Measurements from ENCODE around the gene DIP2B. TPM values are rescaled to one million over a fixed set of nuclear protein-coding genes. Genes with fewer than 3 reads are reported as not detected.
"Not testable (repeated sequence)": the region's sequence is repeated elsewhere in the genome, so short reads cannot be mapped to it uniquely, and the experiment has no call there.

DIP2B gene
- 13.2 TPM for polyA plus RNA-seq (2013, experiment 1 of 2)
- polyA plus RNA-seq (2013, experiment 2 of 2), result 12.9 TPM

DNA sequence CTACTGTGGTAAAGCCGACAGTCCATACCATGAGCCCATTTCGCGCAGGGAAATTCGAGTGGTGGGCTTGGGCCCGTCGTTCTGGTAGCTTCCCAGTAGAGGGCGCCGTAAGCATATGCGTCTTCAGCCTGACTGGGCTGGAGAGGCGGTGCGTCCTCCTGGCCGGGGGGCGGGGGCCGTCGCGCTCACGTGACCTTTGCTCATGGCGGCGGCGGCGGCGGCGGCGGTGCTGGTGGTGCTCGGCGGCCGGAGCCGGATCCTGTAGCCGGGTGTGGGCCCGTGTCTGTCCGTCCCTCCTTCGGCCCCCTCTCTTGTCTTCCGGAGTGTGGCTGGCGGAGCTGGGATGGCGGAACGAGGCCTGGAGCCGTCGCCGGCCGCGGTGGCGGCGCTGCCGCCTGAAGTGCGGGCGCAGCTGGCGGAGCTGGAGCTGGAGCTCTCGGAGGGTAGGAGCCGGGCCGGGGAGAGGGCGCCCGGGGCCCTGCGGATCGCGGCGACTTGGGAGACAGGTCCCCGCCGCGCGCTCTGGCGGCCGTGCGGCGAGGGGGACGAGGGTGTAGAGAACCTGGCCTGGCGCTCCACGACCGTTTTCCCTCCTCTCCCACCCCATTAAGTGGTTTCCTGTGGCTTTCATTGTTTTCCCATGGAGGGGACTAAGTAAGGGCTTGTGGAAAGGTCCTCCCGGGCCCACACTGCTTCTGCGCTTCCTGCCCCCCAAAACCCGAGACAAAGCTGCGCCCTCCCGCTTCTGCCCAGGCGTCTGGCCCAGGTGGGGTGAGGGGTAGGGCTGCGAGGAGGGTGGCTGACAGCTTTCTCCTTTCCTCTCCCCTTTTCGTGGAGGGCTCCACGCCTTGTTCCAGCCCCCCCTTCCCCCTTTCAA is at the start of gene DIP2B:
Gene DIP2B (plus strand): TSS at position 188 of the 877 bp plus-strand sequence. CDS start 156 bp downstream, at position 344.
- Histone ChIP-seq H3K4me1 (ENCODE audit: insufficient read depth, low read length) (peaks cover 15% of the 10 kb centered on the region; the same call in 1 of the 2 replicates), H3K27me3 (ENCODE audit: insufficient read depth, low read length) (no peaks in the 10 kb centered on the region), H3K9ac (ENCODE audit: low read depth, low read length) (peak within 1 kb of the TSS; percentile 93), H3K9me3 (ENCODE audit: insufficient read depth, low read depth, low read length) (no peaks in the 10 kb centered on the region), H3K36me3 (ENCODE audit: insufficient read depth, low read length) (peaks cover 4% of the 10 kb centered on the region; the same call in 1 of the 2 replicates), H3K4me3 (ENCODE audit: low read length) (peak within 1 kb of the TSS; percentile 92), H3K27ac (ENCODE audit: low read depth, low read length) (peak within 1 kb of the TSS; percentile 84)
- under 1% methylated on average over 74 of the region's 77 CpGs for WGBS

GRCh38 chr12:50458606-50459005 is 46.2 kb upstream of the DIP2B start:
- no peaks in the 10 kb centered on the region for H3K4me1 ChIP-seq (ENCODE audit: insufficient read depth, low read length)
- H3K36me3 ChIP-seq (ENCODE audit: insufficient read depth, low read length), result peaks cover 75% of the 10 kb centered on the region
- no peak overlapping the region for H3K27ac ChIP-seq (ENCODE audit: low read depth, low read length)

DNA sequence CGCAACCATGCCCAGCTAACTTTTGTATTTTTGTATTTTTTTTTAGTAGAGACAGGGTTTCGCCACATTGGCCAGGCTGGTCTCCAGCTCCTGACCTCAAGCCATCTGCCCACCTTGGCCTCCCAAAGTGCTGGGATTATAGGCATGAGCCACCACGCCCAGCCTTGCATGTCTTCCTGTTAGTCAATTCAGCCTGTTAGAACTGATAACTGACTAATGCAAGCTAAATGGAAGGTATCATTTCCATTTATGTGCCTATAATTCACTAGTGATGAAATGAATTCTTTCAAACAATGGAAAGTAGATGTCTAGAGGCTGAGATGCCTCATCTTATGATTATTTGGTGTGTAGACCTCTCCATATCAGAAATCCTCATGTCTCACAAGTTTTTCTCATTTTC is 37.3 kb upstream of the DIP2B start:
- no peak overlapping the region for H3K9ac ChIP-seq (ENCODE audit: low read depth, low read length)
- peaks cover 84% of the 10 kb centered on the region for H3K36me3 ChIP-seq (ENCODE audit: insufficient read depth, low read length)
- H3K4me3 ChIP-seq (ENCODE audit: low read length), result no peak overlapping the region
- H3K9me3 ChIP-seq (ENCODE audit: insufficient read depth, low read depth, low read length), result no peaks in the 10 kb centered on the region
- H3K27ac ChIP-seq (ENCODE audit: low read depth, low read length), result no peak overlapping the region
- 93% methylated on average over 3 of the region's 3 CpGs for WGBS
- no peaks in the 10 kb centered on the region for H3K4me1 ChIP-seq (ENCODE audit: insufficient read depth, low read length)
- H3K27me3 ChIP-seq (ENCODE audit: insufficient read depth, low read length), result no peaks in the 10 kb centered on the region

More at GRCh38 chr12:50458606-50459005, 46.2 kb upstream of the DIP2B start:
- Histone ChIP-seq H3K9me3 (ENCODE audit: insufficient read depth, low read depth, low read length) (no peaks in the 10 kb centered on the region), H3K27me3 (ENCODE audit: insufficient read depth, low read length) (no peaks in the 10 kb centered on the region), H3K9ac (ENCODE audit: low read depth, low read length) (no peak overlapping the region), H3K4me3 (ENCODE audit: low read length) (no peak overlapping the region)

DNA sequence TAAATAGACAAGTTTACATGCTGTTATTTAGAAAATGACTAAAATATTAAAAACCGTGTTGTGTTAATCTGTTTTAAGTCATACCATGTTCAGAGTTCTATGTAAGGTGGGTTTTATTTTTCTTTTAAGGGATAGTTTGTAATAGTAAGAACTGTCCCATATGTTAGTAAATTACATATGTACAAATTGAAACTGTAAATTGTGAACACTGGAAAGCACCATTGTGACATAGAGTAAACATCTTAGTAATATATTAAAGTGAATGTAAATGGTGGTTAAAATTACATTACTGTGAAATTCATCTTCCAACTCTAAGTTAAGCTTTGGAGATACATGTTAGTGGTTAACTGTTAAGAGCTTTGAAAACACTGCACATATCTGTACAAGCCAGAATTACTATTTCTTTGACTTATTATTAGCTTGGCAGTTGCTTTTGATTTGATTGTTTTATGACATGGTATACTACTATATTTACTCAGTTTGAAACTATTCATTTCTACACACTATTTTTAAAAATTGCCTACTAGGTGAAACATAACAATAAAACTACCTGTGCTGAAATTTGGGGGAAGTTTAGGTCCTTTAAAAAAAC is 27.4 kb upstream of the DIP2B start:
- 91% methylated on average over 1 of the region's 1 CpG for WGBS
- H3K4me1 ChIP-seq (ENCODE audit: insufficient read depth, low read length), result no peaks in the 10 kb centered on the region; the same call in 1 of the 2 replicates
- H3K9me3 ChIP-seq (ENCODE audit: insufficient read depth, low read depth, low read length), result no peaks in the 10 kb centered on the region
- H3K27ac ChIP-seq (ENCODE audit: low read depth, low read length), result no peak overlapping the region
- peaks cover 61% of the 10 kb centered on the region for H3K36me3 ChIP-seq (ENCODE audit: insufficient read depth, low read length)
- H3K9ac ChIP-seq (ENCODE audit: low read depth, low read length), result no peak overlapping the region
- H3K27me3 ChIP-seq (ENCODE audit: insufficient read depth, low read length), result no peaks in the 10 kb centered on the region
- H3K4me3 ChIP-seq (ENCODE audit: low read length), result no peak overlapping the region

- H3K9me3 ChIP-seq (ENCODE audit: insufficient read depth, low read depth, low read length), result no peaks in the 10 kb centered on the region
- H3K36me3 ChIP-seq (ENCODE audit: insufficient read depth, low read length), result peaks cover 12% of the 10 kb centered on the region
- 90% methylated on average over 4 of the region's 4 CpGs for WGBS
- no peaks in the 10 kb centered on the region for H3K27me3 ChIP-seq (ENCODE audit: insufficient read depth, low read length)
- no peaks in the 10 kb centered on the region; the same call in 1 of the 2 replicates for H3K4me1 ChIP-seq (ENCODE audit: insufficient read depth, low read length)
- H3K9ac ChIP-seq (ENCODE audit: low read depth, low read length), result no peak overlapping the region
- no peak overlapping the region for H3K27ac ChIP-seq (ENCODE audit: low read depth, low read length)
- H3K4me3 ChIP-seq (ENCODE audit: low read length), result no peak overlapping the region
These were observed 22.2 kb upstream of the DIP2B start for GRCh38 chr12:50482571-50482970.

DNA sequence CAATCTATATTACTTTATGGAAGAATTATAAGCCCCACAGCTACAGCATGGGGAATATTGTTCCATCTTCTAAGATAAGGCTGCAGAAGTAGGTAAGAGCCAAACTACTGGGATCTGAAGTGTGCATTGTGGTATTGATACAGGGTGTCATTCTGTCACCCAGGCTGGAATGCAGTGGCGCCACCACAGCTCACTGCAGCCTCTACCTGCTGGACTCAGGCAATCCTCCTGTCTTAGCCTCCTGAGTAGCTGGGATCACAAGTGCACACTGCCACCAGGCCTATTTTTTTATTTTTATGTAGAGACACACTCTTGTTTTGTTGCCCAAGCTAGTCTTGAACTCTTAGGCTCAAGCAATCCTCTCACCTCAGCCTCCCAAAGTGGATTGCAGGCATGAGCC is 21.3 kb upstream of the DIP2B start:
- no peak overlapping the region for H3K9ac ChIP-seq (ENCODE audit: low read depth, low read length)
- no peaks in the 10 kb centered on the region for H3K9me3 ChIP-seq (ENCODE audit: insufficient read depth, low read depth, low read length)
- H3K27me3 ChIP-seq (ENCODE audit: insufficient read depth, low read length), result no peaks in the 10 kb centered on the region
- H3K27ac ChIP-seq (ENCODE audit: low read depth, low read length), result no peak overlapping the region
- no peaks in the 10 kb centered on the region; the same call in 1 of the 2 replicates for H3K4me1 ChIP-seq (ENCODE audit: insufficient read depth, low read length)
- WGBS, result 96% methylated on average over 1 of the region's 1 CpG
- H3K4me3 ChIP-seq (ENCODE audit: low read length), result no peak overlapping the region
- peaks cover 3% of the 10 kb centered on the region; the same call in 1 of the 2 replicates for H3K36me3 ChIP-seq (ENCODE audit: insufficient read depth, low read length)

DNA sequence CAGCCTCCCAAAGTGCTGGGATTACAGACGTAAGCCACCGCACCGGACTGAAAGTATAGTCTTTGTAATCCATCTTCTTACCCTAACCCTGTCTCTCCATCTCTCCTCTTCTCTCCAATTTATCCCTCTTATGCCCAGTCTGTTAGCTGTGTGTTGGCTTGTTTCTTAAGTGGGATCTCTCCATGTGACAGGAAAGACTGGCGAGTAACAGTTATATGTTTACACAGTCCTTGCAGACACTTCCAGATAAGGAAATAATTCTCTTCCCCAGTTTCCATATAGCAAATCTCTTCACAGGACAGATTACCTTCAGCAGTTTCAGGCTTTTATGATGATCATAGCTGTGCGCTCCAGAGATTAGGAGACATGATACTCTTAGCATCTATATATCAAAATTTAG is 16.0 kb upstream of the DIP2B start:
- H3K27ac ChIP-seq (ENCODE audit: low read depth, low read length), result no peak overlapping the region
- H3K27me3 ChIP-seq (ENCODE audit: insufficient read depth, low read length), result no peaks in the 10 kb centered on the region
- H3K4me1 ChIP-seq (ENCODE audit: insufficient read depth, low read length), result no peaks in the 10 kb centered on the region

GRCh38 chr12:50498119-50498518 is 6.7 kb upstream of the DIP2B start:
- H3K4me1 ChIP-seq (ENCODE audit: insufficient read depth, low read length); H3K27me3 ChIP-seq (ENCODE audit: insufficient read depth, low read length); H3K36me3 ChIP-seq (ENCODE audit: insufficient read depth, low read length); H3K4me3 ChIP-seq (ENCODE audit: low read length); H3K27ac ChIP-seq (ENCODE audit: low read depth, low read length); H3K9ac ChIP-seq (ENCODE audit: low read depth, low read length): not testable (repeated sequence)
- H3K9me3 ChIP-seq (ENCODE audit: insufficient read depth, low read depth, low read length), result peaks cover 21% of the 10 kb centered on the region
- WGBS, result 96% methylated on average over 10 of the region's 11 CpGs

More for the DNA sequence above, 16.0 kb upstream of the DIP2B start:
- peaks cover 24% of the 10 kb centered on the region for H3K9me3 ChIP-seq (ENCODE audit: insufficient read depth, low read depth, low read length)
- no peaks in the 10 kb centered on the region for H3K36me3 ChIP-seq (ENCODE audit: insufficient read depth, low read length)
- no peak overlapping the region for H3K4me3 ChIP-seq (ENCODE audit: low read length)
- WGBS, result 96% methylated on average over 5 of the region's 5 CpGs
- no peak overlapping the region for H3K9ac ChIP-seq (ENCODE audit: low read depth, low read length)

GRCh38 chr12:50505675-50506530 is 1.1 kb downstream of the DIP2B start:
- Histone ChIP-seq H3K4me1 (ENCODE audit: insufficient read depth, low read length) (peaks cover 15% of the 10 kb centered on the region; the same call in 1 of the 2 replicates), H3K4me3 (ENCODE audit: low read length) (peak overlapping the region; percentile 92), H3K27me3 (ENCODE audit: insufficient read depth, low read length) (no peaks in the 10 kb centered on the region), H3K9me3 (ENCODE audit: insufficient read depth, low read depth, low read length) (no peaks in the 10 kb centered on the region), H3K9ac (ENCODE audit: low read depth, low read length) (peak overlapping the region; percentile 93), H3K36me3 (ENCODE audit: insufficient read depth, low read length) (peaks cover 4% of the 10 kb centered on the region; the same call in 1 of the 2 replicates), H3K27ac (ENCODE audit: low read depth, low read length) (peak overlapping the region; percentile 84; the same call in 1 of the 2 replicates)
- 4% methylated on average over 11 of the region's 11 CpGs for WGBS

- Histone ChIP-seq H3K36me3 (ENCODE audit: insufficient read depth, low read length) (peaks cover 4% of the 10 kb centered on the region; the same call in 1 of the 2 replicates), H3K27me3 (ENCODE audit: insufficient read depth, low read length) (no peaks in the 10 kb centered on the region), H3K4me1 (ENCODE audit: insufficient read depth, low read length) (peaks cover 15% of the 10 kb centered on the region; the same call in 1 of the 2 replicates), H3K27ac (ENCODE audit: low read depth, low read length) (no peak overlapping the region), H3K9ac (ENCODE audit: low read depth, low read length) (no peak overlapping the region), H3K9me3 (ENCODE audit: insufficient read depth, low read depth, low read length) (no peaks in the 10 kb centered on the region), H3K4me3 (ENCODE audit: low read length) (no peak overlapping the region)
- WGBS, result 63% methylated on average over 2 of the region's 2 CpGs
These were observed 2.1 kb downstream of the DIP2B start for GRCh38 chr12:50506753-50507473.
